Measurements from ENCODE around the gene RGS9. TPM values are rescaled to one million over a fixed set of nuclear protein-coding genes. Genes with fewer than 3 reads are reported as not detected.

Gene RGS9
- total and polyA plus RNA-seq, 8 donors: 1.2 to 16.1 (median 6.7) TPM

- WGBS, 5 donors: 31 to 58% (median 33%) methylated on average over 1 of the region's 1 CpG
- DNase-seq: no peak
- TF ChIP-seq EP300 (IDR thresholded peaks at IDR 0.05) (no peak), POLR2AphosphoS5 (IDR thresholded peaks at IDR 0.05) (no peak), POLR2A (IDR thresholded peaks at IDR 0.05) (no peak), CTCF (IDR thresholded peaks at IDR 0.05) (no peak)
- peaks cover 0 to 7% (median 0%) of the 10 kb centered on the region in 4 donors for H3K9me3 ChIP-seq
- H3K27ac ChIP-seq: no peak overlapping the region
- H3K27me3 ChIP-seq: peaks cover 0 to 28% (median 4%) of the 10 kb centered on the region in 3 donors
- no peaks in the 10 kb centered on the region for H3K4me1 ChIP-seq
- H3K36me3 ChIP-seq: no peaks in the 10 kb centered on the region
- intact Hi-C loops (cut with DNase I; ENCODE audit: low total_unique reads): no loop called here
- H3K4me3 ChIP-seq: no peak overlapping the region
These were observed 117.0 kb downstream of the RGS9 start for GRCh38 chr17:65254166-65254565.

- TF ChIP-seq CTCF (IDR thresholded peaks at IDR 0.05) (no peak), EP300 (IDR thresholded peaks at IDR 0.05) (no peak), POLR2AphosphoS5 (IDR thresholded peaks at IDR 0.05) (no peak), POLR2A (IDR thresholded peaks at IDR 0.05) (no peak)
- no peak for DNase-seq
- H3K36me3 ChIP-seq: no peaks in the 10 kb centered on the region
- H3K27me3 ChIP-seq: peaks cover 0 to 21% (median 0%) of the 10 kb centered on the region in 3 donors
- H3K27ac ChIP-seq: no peak overlapping the region
- no peak overlapping the region for H3K4me3 ChIP-seq
- H3K4me1 ChIP-seq: no peaks in the 10 kb centered on the region
- intact Hi-C loops (cut with DNase I; ENCODE audit: low total_unique reads): no loop called here
- peaks cover 0 to 7% (median 0%) of the 10 kb centered on the region in 4 donors for H3K9me3 ChIP-seq
- 70 to 85% (median 77%) methylated on average over 5 of the region's 5 CpGs for WGBS, 5 donors
These were observed 122.1 kb downstream of the RGS9 start for GRCh38 chr17:65259281-65259680.

- Histone ChIP-seq H3K36me3 (no peaks in the 10 kb centered on the region), H3K9me3 (peaks cover 0 to 7% (median 0%) of the 10 kb centered on the region in 4 donors), H3K4me3 (no peak overlapping the region), H3K27me3 (peaks cover 0 to 21% (median 0%) of the 10 kb centered on the region in 3 donors), H3K4me1 (no peaks in the 10 kb centered on the region), H3K27ac (no peak overlapping the region)
- WGBS, 5 donors: 64 to 75% (median 66%) methylated on average over 7 of the region's 7 CpGs
- intact Hi-C loops (cut with DNase I; ENCODE audit: low total_unique reads): no loop called here
- TF ChIP-seq EP300 (IDR thresholded peaks at IDR 0.05) (no peak), CTCF (IDR thresholded peaks at IDR 0.05) (no peak), POLR2AphosphoS5 (IDR thresholded peaks at IDR 0.05) (no peak), POLR2A (IDR thresholded peaks at IDR 0.05) (no peak)
- DNase-seq: no peak
These were observed 122.7 kb downstream of the RGS9 start for GRCh38 chr17:65259696-65260485.

GRCh38 chr17:65260626-65261025 is 123.5 kb downstream of the RGS9 start:
- no peak overlapping the region for H3K4me3 ChIP-seq
- intact Hi-C loops (cut with DNase I; ENCODE audit: low total_unique reads): no loop called here
- no peak overlapping the region for H3K27ac ChIP-seq
- TF ChIP-seq POLR2A (IDR thresholded peaks at IDR 0.05) (no peak), POLR2AphosphoS5 (IDR thresholded peaks at IDR 0.05) (no peak), EP300 (IDR thresholded peaks at IDR 0.05) (no peak), CTCF (IDR thresholded peaks at IDR 0.05) (no peak)
- H3K9me3 ChIP-seq: peaks cover 0 to 7% (median 0%) of the 10 kb centered on the region in 4 donors
- DNase-seq: no peak
- peaks cover 0 to 21% (median 0%) of the 10 kb centered on the region in 3 donors for H3K27me3 ChIP-seq
- H3K4me1 ChIP-seq: no peaks in the 10 kb centered on the region
- 61 to 89% (median 70%) methylated on average over 2 of the region's 2 CpGs for whole genome bisulfite sequencing, 5 donors
- no peaks in the 10 kb centered on the region for H3K36me3 ChIP-seq

All from stomach (tissue), 9 donors.